ENCODE results near the gene CEP83.

CEP83 gene

DNA sequence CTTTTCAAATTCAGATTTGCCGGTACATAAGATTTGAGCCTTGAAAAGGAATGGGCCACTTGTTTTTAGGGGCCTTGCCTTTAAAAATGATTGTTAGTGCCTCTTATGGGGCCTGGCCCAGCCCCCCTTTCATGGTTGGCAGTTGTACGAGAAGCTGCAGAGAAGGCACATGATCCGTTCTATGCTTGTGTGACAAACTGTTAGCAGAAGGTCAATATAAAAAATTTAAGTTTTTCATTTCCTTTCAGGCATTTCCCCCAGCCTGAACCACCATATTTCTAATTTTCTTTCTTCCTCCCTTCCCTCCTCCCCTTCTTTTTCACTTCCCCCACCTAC is 192.2 kb downstream of the CEP83 start:
- Histone ChIP-seq H3K9ac (ENCODE audit: low read length) (peak overlapping the region; percentile 24; the same call in 1 of the 2 replicates), H3K4me3 (ENCODE audit: low read length) (peak overlapping the region; percentile 40), H3K27ac (ENCODE audit: low read length) (peak overlapping the region; percentile 55), H2AFZ (ENCODE audit: low read depth, low read length) (0 out of 2 replicates have a peak overlapping the region, but pooled peaks have one; percentile 13), H3K4me2 (ENCODE audit: low read length) (peak overlapping the region; percentile 70), H3K9me3 (ENCODE audit: insufficient read depth, low read length) (no peaks in the 10 kb centered on the region), H3K36me3 (replicated peaks; ENCODE audit: low read depth, low read length) (no peaks in the 10 kb centered on the region), H3K4me1 (ENCODE audit: low read length) (peaks cover 76% of the 10 kb centered on the region), H3K27me3 (ENCODE audit: low read depth, low read length) (no peaks in the 10 kb centered on the region), H4K20me1 (ENCODE audit: insufficient read depth, low read length) (no peaks in the 10 kb centered on the region), H3K79me2 (ENCODE audit: low read length) (no peaks in the 10 kb centered on the region)
- TF ChIP-seq, protein P1, sequence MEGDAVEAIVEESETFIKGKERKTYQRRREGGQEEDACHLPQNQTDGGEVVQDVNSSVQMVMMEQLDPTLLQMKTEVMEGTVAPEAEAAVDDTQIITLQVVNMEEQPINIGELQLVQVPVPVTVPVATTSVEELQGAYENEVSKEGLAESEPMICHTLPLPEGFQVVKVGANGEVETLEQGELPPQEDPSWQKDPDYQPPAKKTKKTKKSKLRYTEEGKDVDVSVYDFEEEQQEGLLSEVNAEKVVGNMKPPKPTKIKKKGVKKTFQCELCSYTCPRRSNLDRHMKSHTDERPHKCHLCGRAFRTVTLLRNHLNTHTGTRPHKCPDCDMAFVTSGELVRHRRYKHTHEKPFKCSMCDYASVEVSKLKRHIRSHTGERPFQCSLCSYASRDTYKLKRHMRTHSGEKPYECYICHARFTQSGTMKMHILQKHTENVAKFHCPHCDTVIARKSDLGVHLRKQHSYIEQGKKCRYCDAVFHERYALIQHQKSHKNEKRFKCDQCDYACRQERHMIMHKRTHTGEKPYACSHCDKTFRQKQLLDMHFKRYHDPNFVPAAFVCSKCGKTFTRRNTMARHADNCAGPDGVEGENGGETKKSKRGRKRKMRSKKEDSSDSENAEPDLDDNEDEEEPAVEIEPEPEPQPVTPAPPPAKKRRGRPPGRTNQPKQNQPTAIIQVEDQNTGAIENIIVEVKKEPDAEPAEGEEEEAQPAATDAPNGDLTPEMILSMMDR (IDR thresholded peaks at IDR 0.05; ENCODE audit: low read depth, low read length) = no peak
- TF ChIP-seq EZH2phosphoT487 (IDR thresholded peaks at IDR 0.05; ENCODE audit: low read depth) = no peak

DNA sequence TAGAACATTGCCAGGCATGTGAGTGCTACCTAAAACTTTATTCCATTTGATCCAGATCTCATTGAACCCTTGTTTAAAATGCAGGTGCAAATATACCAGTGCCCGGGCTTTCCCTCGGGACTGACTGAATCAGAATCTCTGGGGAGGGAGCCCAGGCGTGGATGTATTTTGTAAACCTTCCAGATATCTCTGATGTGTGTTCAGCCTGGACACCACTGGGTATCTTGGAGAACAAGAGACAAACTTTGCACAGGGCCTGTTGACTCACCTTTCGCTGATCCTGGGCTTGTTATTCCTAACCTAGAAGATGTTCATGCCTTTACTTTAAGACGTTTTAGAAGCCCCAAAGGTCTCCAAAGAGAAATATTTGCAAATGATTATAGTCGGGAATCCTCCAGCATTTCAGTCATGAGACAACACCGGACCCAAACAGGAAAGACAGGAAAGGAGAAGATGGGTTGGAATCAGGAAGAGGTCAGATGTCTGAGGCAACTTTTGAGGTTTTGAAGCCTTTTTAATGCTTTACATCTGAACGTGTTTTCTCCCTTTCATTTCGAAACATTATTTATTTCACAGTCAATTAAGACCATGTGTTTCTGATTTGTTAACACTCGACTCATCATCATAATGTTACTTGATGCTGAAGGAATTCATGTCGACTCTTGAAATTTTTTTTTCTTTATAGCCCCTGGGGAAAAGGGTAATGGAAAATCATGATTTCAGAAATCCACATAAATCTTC is 192.7 kb downstream of the CEP83 start:
- Histone ChIP-seq H3K9ac (ENCODE audit: low read length) (peak overlapping the region; percentile 24; the same call in 1 of the 2 replicates), H3K9me3 (ENCODE audit: insufficient read depth, low read length) (no peaks in the 10 kb centered on the region), H2AFZ (ENCODE audit: low read depth, low read length) (no peak overlapping the region), H3K27ac (ENCODE audit: low read length) (peak overlapping the region; percentile 55), H3K27me3 (ENCODE audit: low read depth, low read length) (no peaks in the 10 kb centered on the region), H4K20me1 (ENCODE audit: insufficient read depth, low read length) (no peaks in the 10 kb centered on the region), H3K79me2 (ENCODE audit: low read length) (no peaks in the 10 kb centered on the region), H3K4me2 (ENCODE audit: low read length) (peak overlapping the region; percentile 70), H3K36me3 (replicated peaks; ENCODE audit: low read depth, low read length) (no peaks in the 10 kb centered on the region), H3K4me3 (ENCODE audit: low read length) (peak overlapping the region; percentile 40), H3K4me1 (ENCODE audit: low read length) (peaks cover 75% of the 10 kb centered on the region)
- no peak for TF ChIP-seq EZH2phosphoT487 (IDR thresholded peaks at IDR 0.05; ENCODE audit: low read depth)
- TF ChIP-seq, protein P1 (IDR thresholded peaks at IDR 0.05; ENCODE audit: low read depth, low read length) = no peak

DNA sequence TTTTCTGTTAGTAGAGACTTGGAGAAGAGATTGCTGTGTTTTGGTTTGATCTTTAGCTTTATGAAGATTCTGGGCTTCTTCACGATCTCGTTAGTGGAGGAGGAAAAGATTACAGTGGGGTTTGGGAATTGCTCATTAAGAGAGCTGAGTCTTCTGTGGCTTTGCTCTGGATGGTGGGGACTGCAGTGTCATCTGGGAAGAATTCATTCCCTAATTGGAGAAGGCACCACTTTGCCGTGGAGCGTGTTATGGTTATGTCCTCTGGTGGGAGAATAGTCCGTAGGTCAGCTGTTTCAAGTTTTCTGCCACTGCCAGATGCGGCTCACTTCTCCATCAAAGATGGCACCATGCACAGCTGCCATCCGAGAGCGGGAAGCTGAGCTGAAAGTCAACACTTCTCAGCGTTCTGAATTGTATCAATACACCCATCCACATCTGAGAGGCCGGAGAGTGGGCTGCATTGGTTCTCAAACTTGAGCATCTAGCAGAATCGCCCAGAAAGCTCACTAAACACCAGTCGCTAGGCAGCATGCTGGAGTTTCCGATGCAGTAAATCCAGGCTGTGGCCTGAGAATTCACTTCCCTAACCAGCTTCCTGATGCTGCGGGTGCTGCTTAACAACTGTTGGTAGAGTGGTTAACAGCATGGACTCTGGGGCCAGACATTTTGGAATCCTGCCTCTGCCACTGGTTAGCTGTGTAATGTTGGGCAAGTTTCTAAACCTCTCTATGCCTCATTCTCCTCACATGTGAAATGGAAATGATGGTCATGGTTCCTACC is 193.5 kb downstream of the CEP83 start:
- no peak for TF ChIP-seq EZH2phosphoT487 (IDR thresholded peaks at IDR 0.05; ENCODE audit: low read depth)
- TF ChIP-seq, protein P1 (IDR thresholded peaks at IDR 0.05; ENCODE audit: low read depth, low read length) = no peak
- no peak overlapping the region for H2AFZ ChIP-seq (ENCODE audit: low read depth, low read length)
- H3K4me1 ChIP-seq (ENCODE audit: low read length) = peaks cover 75% of the 10 kb centered on the region
- H3K4me2 ChIP-seq (ENCODE audit: low read length) = no peak overlapping the region
- H3K27me3 ChIP-seq (ENCODE audit: low read depth, low read length) = no peaks in the 10 kb centered on the region
- H4K20me1 ChIP-seq (ENCODE audit: insufficient read depth, low read length) = no peaks in the 10 kb centered on the region
- no peak overlapping the region for H3K27ac ChIP-seq (ENCODE audit: low read length)
- no peaks in the 10 kb centered on the region for H3K79me2 ChIP-seq (ENCODE audit: low read length)
- no peak overlapping the region for H3K9ac ChIP-seq (ENCODE audit: low read length)
- H3K9me3 ChIP-seq (ENCODE audit: insufficient read depth, low read length) = no peaks in the 10 kb centered on the region
- no peak overlapping the region for H3K4me3 ChIP-seq (ENCODE audit: low read length)
- H3K36me3 ChIP-seq (replicated peaks; ENCODE audit: low read depth, low read length) = no peaks in the 10 kb centered on the region

DNA sequence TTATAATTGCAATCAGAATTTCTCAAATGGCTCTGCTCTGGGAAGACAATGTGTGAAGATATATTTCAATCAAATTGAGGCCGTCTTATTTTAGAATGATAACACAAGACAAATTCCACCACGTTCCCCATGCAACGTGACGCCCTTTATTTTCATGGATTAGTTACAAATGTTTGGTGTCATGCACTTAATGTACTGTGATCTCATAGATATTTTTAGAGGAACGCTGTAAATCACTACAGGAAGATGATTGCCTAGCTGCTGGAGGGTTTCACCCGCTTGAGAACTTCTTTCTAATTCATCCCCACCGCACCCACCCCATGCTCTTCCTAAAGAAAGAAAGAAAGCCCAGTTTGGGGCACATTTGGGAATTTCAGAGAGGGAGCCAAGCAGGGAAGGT is 194.1 kb downstream of the CEP83 start:
- Histone ChIP-seq H3K79me2 (ENCODE audit: low read length) (no peaks in the 10 kb centered on the region), H4K20me1 (ENCODE audit: insufficient read depth, low read length) (no peaks in the 10 kb centered on the region), H3K9ac (ENCODE audit: low read length) (no peak overlapping the region), H3K4me2 (ENCODE audit: low read length) (no peak overlapping the region), H3K36me3 (replicated peaks; ENCODE audit: low read depth, low read length) (no peaks in the 10 kb centered on the region), H3K9me3 (ENCODE audit: insufficient read depth, low read length) (no peaks in the 10 kb centered on the region), H3K4me3 (ENCODE audit: low read length) (no peak overlapping the region), H3K27ac (ENCODE audit: low read length) (no peak overlapping the region), H2AFZ (ENCODE audit: low read depth, low read length) (no peak overlapping the region), H3K4me1 (ENCODE audit: low read length) (peaks cover 69% of the 10 kb centered on the region), H3K27me3 (ENCODE audit: low read depth, low read length) (no peaks in the 10 kb centered on the region)
- TF ChIP-seq EZH2phosphoT487 (IDR thresholded peaks at IDR 0.05; ENCODE audit: low read depth) = no peak
- TF ChIP-seq, protein P1 (IDR thresholded peaks at IDR 0.05; ENCODE audit: low read depth, low read length) = no peak
